A549 treated with CORT108297 at 1 μM for 4 hours (cell line): ENCODE measurements around the gene TNKS1BP1. TPM values are rescaled to one million over a fixed set of nuclear protein-coding genes. Genes with fewer than 3 reads are reported as not detected.

Source experiments
- total RNA-seq: library from RNA; stranded (reverse); fragments of 200-300 nt; extraction: Qiagen RNA extraction; gene quantifications from 5 replicates; pipeline ENCODE4 v1.2.3, GENCODE V29; 2022

Gene TNKS1BP1, protein sequence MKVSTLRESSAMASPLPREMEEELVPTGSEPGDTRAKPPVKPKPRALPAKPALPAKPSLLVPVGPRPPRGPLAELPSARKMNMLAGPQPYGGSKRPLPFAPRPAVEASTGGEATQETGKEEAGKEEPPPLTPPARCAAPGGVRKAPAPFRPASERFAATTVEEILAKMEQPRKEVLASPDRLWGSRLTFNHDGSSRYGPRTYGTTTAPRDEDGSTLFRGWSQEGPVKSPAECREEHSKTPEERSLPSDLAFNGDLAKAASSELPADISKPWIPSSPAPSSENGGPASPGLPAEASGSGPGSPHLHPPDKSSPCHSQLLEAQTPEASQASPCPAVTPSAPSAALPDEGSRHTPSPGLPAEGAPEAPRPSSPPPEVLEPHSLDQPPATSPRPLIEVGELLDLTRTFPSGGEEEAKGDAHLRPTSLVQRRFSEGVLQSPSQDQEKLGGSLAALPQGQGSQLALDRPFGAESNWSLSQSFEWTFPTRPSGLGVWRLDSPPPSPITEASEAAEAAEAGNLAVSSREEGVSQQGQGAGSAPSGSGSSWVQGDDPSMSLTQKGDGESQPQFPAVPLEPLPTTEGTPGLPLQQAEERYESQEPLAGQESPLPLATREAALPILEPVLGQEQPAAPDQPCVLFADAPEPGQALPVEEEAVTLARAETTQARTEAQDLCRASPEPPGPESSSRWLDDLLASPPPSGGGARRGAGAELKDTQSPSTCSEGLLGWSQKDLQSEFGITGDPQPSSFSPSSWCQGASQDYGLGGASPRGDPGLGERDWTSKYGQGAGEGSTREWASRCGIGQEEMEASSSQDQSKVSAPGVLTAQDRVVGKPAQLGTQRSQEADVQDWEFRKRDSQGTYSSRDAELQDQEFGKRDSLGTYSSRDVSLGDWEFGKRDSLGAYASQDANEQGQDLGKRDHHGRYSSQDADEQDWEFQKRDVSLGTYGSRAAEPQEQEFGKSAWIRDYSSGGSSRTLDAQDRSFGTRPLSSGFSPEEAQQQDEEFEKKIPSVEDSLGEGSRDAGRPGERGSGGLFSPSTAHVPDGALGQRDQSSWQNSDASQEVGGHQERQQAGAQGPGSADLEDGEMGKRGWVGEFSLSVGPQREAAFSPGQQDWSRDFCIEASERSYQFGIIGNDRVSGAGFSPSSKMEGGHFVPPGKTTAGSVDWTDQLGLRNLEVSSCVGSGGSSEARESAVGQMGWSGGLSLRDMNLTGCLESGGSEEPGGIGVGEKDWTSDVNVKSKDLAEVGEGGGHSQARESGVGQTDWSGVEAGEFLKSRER (N-terminal part only)
- 68.1 to 86.9 TPM (median 84.8 TPM) in 5 replicates for total RNA-seq

DNA sequence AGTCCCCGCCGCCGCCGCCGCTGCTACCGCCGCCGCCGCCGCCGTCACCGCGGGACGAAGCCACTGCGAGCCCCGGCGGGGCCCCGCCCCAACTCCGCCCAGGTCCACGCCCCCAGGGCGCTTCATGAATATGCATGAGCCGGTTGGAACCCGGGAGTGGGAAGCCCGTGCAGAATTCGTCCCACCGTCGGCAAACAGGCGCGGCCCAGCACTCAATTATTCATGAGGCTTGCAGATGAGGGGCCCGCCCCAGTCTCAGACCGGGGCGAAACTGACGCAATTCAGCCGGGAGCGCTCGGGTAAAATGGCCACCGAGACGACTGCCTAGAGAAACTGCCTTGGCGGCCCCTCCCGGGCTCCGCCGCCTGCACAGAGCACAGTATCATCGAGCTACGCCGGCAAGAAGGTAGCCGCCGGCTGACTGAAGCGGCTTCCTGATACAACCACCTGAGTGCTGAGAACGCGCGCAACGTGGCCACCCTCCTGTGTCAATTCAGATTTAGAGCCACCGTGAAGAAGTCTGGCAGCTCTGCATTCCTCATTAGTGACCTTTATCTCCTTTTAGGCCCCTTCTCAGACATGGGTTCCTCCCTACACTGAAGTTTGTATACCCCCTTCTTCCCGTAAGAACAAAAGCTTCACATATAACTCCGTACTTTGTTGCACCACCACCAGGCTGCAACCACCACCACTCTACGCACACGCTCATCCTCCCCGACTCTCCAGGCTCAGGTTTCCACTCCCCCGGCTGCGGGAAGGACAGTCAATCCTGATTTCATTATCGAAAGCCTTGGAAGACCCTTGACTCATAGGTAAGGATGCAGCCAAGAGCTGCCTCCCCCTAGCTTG is at the start of gene TNKS1BP1:
TNKS1BP1 (minus strand) TSS at position 67 of the 849 bp plus-strand sequence. CDS start 3,067 bp downstream, outside the sequence.

DNA sequence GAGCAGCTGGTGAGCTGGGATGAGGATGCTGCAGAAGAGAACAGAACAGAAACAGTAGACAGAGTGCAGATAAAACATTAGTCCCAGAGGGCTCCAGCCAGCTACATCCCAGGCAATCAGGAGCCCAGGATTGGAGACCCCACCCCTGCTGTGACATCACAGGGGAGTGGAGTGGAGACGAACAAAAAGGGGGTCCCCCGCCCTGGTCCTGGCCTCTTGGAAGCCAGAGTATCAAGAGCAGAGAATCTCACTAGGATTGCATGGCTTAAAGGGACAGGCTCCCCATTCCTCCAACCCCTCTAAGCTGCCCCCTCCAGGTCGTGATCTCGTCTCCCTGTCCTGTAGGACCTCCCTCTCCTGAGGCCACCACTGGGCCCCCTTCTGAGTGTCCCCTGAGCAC is 13.4 kb upstream of the TNKS1BP1 start, which contains the start of gene P2RX3:
P2RX3 (plus strand) TSS at position 211 of the 400 bp plus-strand sequence. CDS start 199 bp downstream, outside the sequence.

DNA sequence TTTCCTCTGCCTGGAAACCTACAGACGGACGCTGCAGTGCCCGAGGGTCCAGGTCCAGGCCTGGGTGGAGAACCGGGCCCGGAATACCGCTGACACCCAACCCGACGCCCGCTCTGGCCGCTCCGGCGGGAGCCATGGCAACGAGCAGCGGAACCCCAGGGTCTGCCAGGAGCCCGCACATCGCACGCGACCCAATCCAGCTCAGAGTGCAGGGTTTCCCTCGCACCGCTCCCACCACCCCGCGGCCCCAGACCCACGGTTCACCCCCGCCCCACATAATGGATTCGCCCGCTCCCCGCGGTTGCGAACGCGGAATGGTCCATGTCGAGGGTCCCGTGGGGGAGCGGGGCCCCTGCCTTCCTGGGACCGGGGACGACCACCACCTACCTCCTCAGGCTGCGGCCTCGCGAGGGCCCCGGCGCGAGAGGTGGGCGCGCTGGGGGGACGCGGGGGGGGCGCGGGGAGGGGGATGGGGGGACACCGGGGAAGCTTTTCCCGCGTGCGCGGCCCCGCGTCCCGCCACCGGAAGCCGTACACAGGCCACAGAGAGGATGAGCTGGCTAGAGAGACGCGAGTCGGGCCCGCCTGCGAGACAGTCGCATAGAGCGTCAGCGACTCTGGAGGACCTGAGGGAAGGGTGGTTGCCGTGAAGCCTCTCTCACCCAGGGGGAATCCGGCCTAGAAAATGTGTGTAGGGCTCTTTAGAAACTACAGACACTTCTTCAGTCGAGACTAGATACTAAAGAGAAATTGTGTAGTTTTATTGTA is 10.8 kb upstream of the TNKS1BP1 start, which contains the start of gene SSRP1:
SSRP1 (minus strand) TSS at position 550 of the 768 bp plus-strand sequence. CDS start 771 bp downstream, outside the sequence.

Other genes with a start within 250 kb of the TNKS1BP1 start
- gene LRRC55, start 143.0 kb downstream of the TNKS1BP1 start, total RNA-seq = 0.02 TPM in 1 of 5 replicates, not detected in the others
- 0.05 to 0.07 TPM (median 0.06 TPM) in 5 replicates for gene APLNR, start 87.7 kb downstream of the TNKS1BP1 start, total RNA-seq
- gene SSRP1, start 10.9 kb upstream of the TNKS1BP1 start, total RNA-seq = 211 to 261 TPM (median 224 TPM) in 5 replicates
- 0.05 to 0.24 TPM (median 0.16 TPM) in 5 replicates for gene P2RX3, start 13.4 kb upstream of the TNKS1BP1 start, total RNA-seq
- gene PRG3, start 56.2 kb upstream of the TNKS1BP1 start, total RNA-seq = not detected in 5 replicates
- gene PRG2, start 65.7 kb upstream of the TNKS1BP1 start, total RNA-seq = 0.08 TPM in 1 of 5 replicates, not detected in the others
- 0.36 to 0.72 TPM (median 0.46 TPM) in 5 replicates for gene SLC43A3, start 102.2 kb upstream of the TNKS1BP1 start, total RNA-seq
- gene RTN4RL2, start 135.6 kb upstream of the TNKS1BP1 start, total RNA-seq = 59.0 to 127 TPM (median 116 TPM) in 5 replicates
- 2.7 to 3.2 TPM (median 3.1 TPM) in 5 replicates for gene SLC43A1, start 190.8 kb upstream of the TNKS1BP1 start, total RNA-seq
- gene TIMM10, start 205.8 kb upstream of the TNKS1BP1 start, total RNA-seq = 161 to 178 TPM (median 168 TPM) in 5 replicates
- gene SMTNL1, start 212.6 kb upstream of the TNKS1BP1 start, total RNA-seq = not detected in 5 replicates
- gene UBE2L6, start 242.7 kb upstream of the TNKS1BP1 start, total RNA-seq = 31.0 to 34.0 TPM (median 32.4 TPM) in 5 replicates